ENCODE results near the gene GCG.

GCG gene

GRCh38 chr2:162159446-162159845 lies 7.4 kb upstream of the GCG start:
- H3K4me3 ChIP-seq (ENCODE audit: low read depth, low read length): no peak overlapping the region
- in situ Hi-C loops (cut with HindIII; ENCODE audit: low sequenced_read_pairs): no loop called here
- TF ChIP-seq CTCF (IDR thresholded peaks at IDR 0.05; ENCODE audit: low read depth, low read length, missing control alignments): no peak
- no peak for DNase-seq (ENCODE audit: low read depth)

GRCh38 chr2:162156149-162156548 lies 4.1 kb upstream of the GCG start:
- DNase-seq (ENCODE audit: low read depth): no peak
- in situ Hi-C loops (cut with HindIII; ENCODE audit: low sequenced_read_pairs): no loop called here

GRCh38 chr2:162155093-162155492 lies 3.0 kb upstream of the GCG start:
- TF ChIP-seq CTCF (IDR thresholded peaks at IDR 0.05; ENCODE audit: low read depth, low read length, missing control alignments): no peak
- no peak for DNase-seq (ENCODE audit: low read depth)
- H3K4me3 ChIP-seq (ENCODE audit: low read depth, low read length): no peak overlapping the region
- in situ Hi-C loops (cut with HindIII; ENCODE audit: low sequenced_read_pairs): no loop called here

More at GRCh38 chr2:162156149-162156548, 4.1 kb upstream of the GCG start:
- no peak for TF ChIP-seq CTCF (IDR thresholded peaks at IDR 0.05; ENCODE audit: low read depth, low read length, missing control alignments)
- no peak overlapping the region for H3K4me3 ChIP-seq (ENCODE audit: low read depth, low read length)

- peak; percentile 20 for DNase-seq (ENCODE audit: low read depth)
- TF ChIP-seq CTCF (IDR thresholded peaks at IDR 0.05; ENCODE audit: low read depth, low read length, missing control alignments): peak; percentile 58
- in situ Hi-C loops (cut with HindIII; ENCODE audit: low sequenced_read_pairs): no loop called here
- H3K4me3 ChIP-seq (ENCODE audit: low read depth, low read length): no peak overlapping the region
Measured at GRCh38 chr2:162153608-162154224, 1.7 kb upstream of the GCG start.

GRCh38 chr2:162149940-162150339 lies 2.1 kb downstream of the GCG start:
- DNase-seq (ENCODE audit: low read depth): no peak
- TF ChIP-seq CTCF (IDR thresholded peaks at IDR 0.05; ENCODE audit: low read depth, low read length, missing control alignments): no peak
- no peak overlapping the region for H3K4me3 ChIP-seq (ENCODE audit: low read depth, low read length)
- in situ Hi-C loops (cut with HindIII; ENCODE audit: low sequenced_read_pairs): no loop called here

- no peak for TF ChIP-seq CTCF (IDR thresholded peaks at IDR 0.05; ENCODE audit: low read depth, low read length, missing control alignments)
- H3K4me3 ChIP-seq (ENCODE audit: low read depth, low read length): no peak overlapping the region
- DNase-seq (ENCODE audit: low read depth): no peak
- in situ Hi-C loops (cut with HindIII; ENCODE audit: low sequenced_read_pairs): no loop called here
Measured at GRCh38 chr2:162149466-162149865, 2.6 kb downstream of the GCG start.

Measured in astrocyte of the cerebellum (primary cell).